ENCODE results near the gene ZFP36L2. TPM values are rescaled to one million over a fixed set of nuclear protein-coding genes. Genes with fewer than 3 reads are reported as not detected.

The ZFP36L2 gene
- total and polyA plus RNA-seq, 11 donors: 28.8 to 94.4 (median 38.5) TPM

GRCh38 chr2:43180897-43181296, 45.5 kb downstream of the ZFP36L2 start:
- no peaks in the 10 kb centered on the region for H3K36me3 ChIP-seq
- H3K4me3 ChIP-seq: no peak overlapping the region
- WGBS, 4 donors: 97 to 99% (median 98%) methylated on average over 8 of the region's 8 CpGs
- H3K27me3 ChIP-seq: no peaks in the 10 kb centered on the region
- H3K4me1 ChIP-seq: peaks cover 0 to 45% (median 16%) of the 10 kb centered on the region in 12 donors
- H3K27ac ChIP-seq: no peak overlapping the region
- intact Hi-C loops (cut with DNase I): loop anchor here in 1 of 10 donors (5.0 kb wide), 1 partner anchor 36 kb away; no protein-coding TSS in a partner anchor
- TF ChIP-seq CTCF (IDR thresholded peaks at IDR 0.05) (no peak), POLR2A (IDR thresholded peaks at IDR 0.05) (no peak)
- H3K9me3 ChIP-seq: peaks cover 0 to 11% (median under 1%) of the 10 kb centered on the region in 12 donors
- DNase-seq (no peak), ATAC-seq (no peak)

- H3K27ac ChIP-seq: peak overlapping the region in 3 of 12 donors; percentile 69 to 85 (median 80)
These were observed 46.5 kb downstream of the ZFP36L2 start for GRCh38 chr2:43179942-43180341.

GRCh38 chr2:43178602-43179542, 47.5 kb downstream of the ZFP36L2 start:
- H3K27ac ChIP-seq: peak overlapping the region; percentile 49 to 85 (median 74)
- intact Hi-C loops (cut with DNase I): loop anchor here in 5 of 10 donors (5.0 kb wide), 1 partner anchor 38 kb away; no protein-coding TSS in a partner anchor
- no peak overlapping the region for H3K4me3 ChIP-seq

More at GRCh38 chr2:43179942-43180341, 46.5 kb downstream of the ZFP36L2 start:
- H3K4me3 ChIP-seq: no peak overlapping the region
- no peak for ATAC-seq
- no peak for DNase-seq
- H3K9me3 ChIP-seq: peaks cover 0 to 20% (median 10%) of the 10 kb centered on the region in 12 donors
- intact Hi-C loops (cut with DNase I): loop anchor here in 6 of 10 donors (5.0 kb wide), 1 partner anchor 37 kb away; no protein-coding TSS in a partner anchor
- WGBS, 4 donors: 92 to 96% (median 93%) methylated on average over 2 to 8 of the region's 8 CpGs
- H3K4me1 ChIP-seq: peaks cover 0 to 45% (median 16%) of the 10 kb centered on the region in 12 donors
- no peaks in the 10 kb centered on the region for H3K27me3 ChIP-seq
- no peaks in the 10 kb centered on the region for H3K36me3 ChIP-seq
- no peak for TF ChIP-seq CTCF (IDR thresholded peaks at IDR 0.05)
- no peak for TF ChIP-seq POLR2A (IDR thresholded peaks at IDR 0.05)

More at GRCh38 chr2:43178602-43179542, 47.5 kb downstream of the ZFP36L2 start:
- DNase-seq: peak; percentile 70 to 85 (median 77)
- ATAC-seq: peak in 3 of 4 donors; percentile 82 to 93 (median 89)
- TF ChIP-seq CTCF (IDR thresholded peaks at IDR 0.05) (no peak), POLR2A (IDR thresholded peaks at IDR 0.05) (no peak)
- H3K4me1 ChIP-seq: peaks cover 0 to 51% (median 20%) of the 10 kb centered on the region in 12 donors
- 36 to 60% (median 47%) methylated on average over 16 to 18 of the region's 18 CpGs for WGBS, 4 donors
- no peaks in the 10 kb centered on the region for H3K27me3 ChIP-seq
- no peaks in the 10 kb centered on the region for H3K36me3 ChIP-seq
- H3K9me3 ChIP-seq: peaks cover 0 to 27% (median 12%) of the 10 kb centered on the region in 12 donors

Data from heart left ventricle (tissue), 16 donors.